Progenitor cell of endocrine pancreas (in vitro differentiated cells): Measurements from ENCODE around the gene NTHL1. TPM values are rescaled to one million over a fixed set of nuclear protein-coding genes. Genes with fewer than 3 reads are reported as not detected.
A peak's percentile ranks its signal among the peaks of the same experiment; 100 is the strongest.

Source experiments
- DNase-seq: peaks from one replicate; pipeline ENCODE4 v3.0.0; 2021; ENCODE audit warnings: low spot score; ENCODE audit not compliant: unreplicated experiment
- H3K27ac Mint-ChIP-seq: 2 replicates; pipeline ENCODE4 v1.8.0; 2021; ENCODE audit warnings: mild to moderate bottlenecking, moderate library complexity, mixed read lengths
- H3K27me3 Mint-ChIP-seq: 2 replicates; pipeline ENCODE4 v1.8.0; 2021; ENCODE audit warnings: mixed read lengths
- H3K36me3 Mint-ChIP-seq: 2 replicates; pipeline ENCODE4 v1.8.0; 2022; ENCODE audit warnings: mixed read lengths; ENCODE audit not compliant: insufficient read depth
- H3K4me1 Mint-ChIP-seq: 2 replicates; pipeline ENCODE4 v1.8.0; 2021; ENCODE audit warnings: low read depth, mixed read lengths
- H3K4me3 Mint-ChIP-seq: 2 replicates; pipeline ENCODE4 v1.8.0; 2021; ENCODE audit warnings: low read depth, mild to moderate bottlenecking, moderate library complexity, mixed read lengths
- H3K9me3 Mint-ChIP-seq: 2 replicates; pipeline ENCODE4 v1.8.0; 2021; ENCODE audit warnings: low read depth, mixed read lengths
- CTCF ChIP-seq: fragments of 200-600 bp; sonication (generic); IDR thresholded peaks from one replicate; pipeline ENCODE4 v1.5.0; 2021; ENCODE audit warnings: antibody characterized with exemption, mild to moderate bottlenecking; ENCODE audit not compliant: unreplicated experiment
- total RNA-seq: library from RNA; stranded (reverse); gene quantifications from 2 replicates; pipeline ENCODE4 v1.2.1, GENCODE V29; 2021

NTHL1 gene
- total RNA-seq, 1 donor from 2014 or later = 28.1 TPM

GRCh38 chr16:2028146-2028545, 19.5 kb downstream of the NTHL1 start:
- Mint-ChIP-seq H3K4me1 (peaks cover 1% of the 10 kb centered on the region), H3K27ac (no peak overlapping the region), H3K27me3 (peaks cover 21% of the 10 kb centered on the region), H3K4me3 (no peak overlapping the region), H3K9me3 (no peaks in the 10 kb centered on the region), H3K36me3 (no peaks in the 10 kb centered on the region)
- no peak for TF ChIP-seq CTCF
- DNase-seq = no peak

GRCh38 chr16:2027024-2028010, 20.3 kb downstream of the NTHL1 start:
- peaks cover 25% of the 10 kb centered on the region for H3K27me3 Mint-ChIP-seq
- no peak for TF ChIP-seq CTCF
- H3K27ac Mint-ChIP-seq = no peak overlapping the region
- no peaks in the 10 kb centered on the region for H3K9me3 Mint-ChIP-seq
- peaks cover 5% of the 10 kb centered on the region for H3K4me1 Mint-ChIP-seq
- DNase-seq = no peak
- no peaks in the 10 kb centered on the region for H3K36me3 Mint-ChIP-seq
- peak overlapping the region; percentile 68 for H3K4me3 Mint-ChIP-seq

GRCh38 chr16:2026461-2027023, 21.1 kb downstream of the NTHL1 start, which contains the start of gene NHERF2:
NHERF2 (plus strand) TSS chr16:2026902; CDS start chr16:2027006, 104 bp downstream.
- H3K27me3 Mint-ChIP-seq = peaks cover 28% of the 10 kb centered on the region
- DNase-seq = no peak
- TF ChIP-seq CTCF = no peak
- no peak within 1 kb of the TSS for H3K27ac Mint-ChIP-seq
- H3K4me1 Mint-ChIP-seq = peaks cover 5% of the 10 kb centered on the region
- H3K4me3 Mint-ChIP-seq = peak within 1 kb of the TSS; percentile 68
- H3K9me3 Mint-ChIP-seq = no peaks in the 10 kb centered on the region
- H3K36me3 Mint-ChIP-seq = no peaks in the 10 kb centered on the region

- H3K4me1 Mint-ChIP-seq = peaks cover 5% of the 10 kb centered on the region
- no peak for TF ChIP-seq CTCF
- peaks cover 30% of the 10 kb centered on the region for H3K27me3 Mint-ChIP-seq
- DNase-seq = no peak
- no peak overlapping the region for H3K27ac Mint-ChIP-seq
- no peaks in the 10 kb centered on the region for H3K36me3 Mint-ChIP-seq
- peak overlapping the region; percentile 50 for H3K4me3 Mint-ChIP-seq
- H3K9me3 Mint-ChIP-seq = no peaks in the 10 kb centered on the region
Measured at GRCh38 chr16:2025878-2026460, 21.7 kb downstream of the NTHL1 start.

- H3K4me3 Mint-ChIP-seq = no peak overlapping the region
- DNase-seq = no peak
- no peak overlapping the region for H3K27ac Mint-ChIP-seq
- H3K27me3 Mint-ChIP-seq = peaks cover 34% of the 10 kb centered on the region
- H3K4me1 Mint-ChIP-seq = peaks cover 5% of the 10 kb centered on the region
- no peaks in the 10 kb centered on the region for H3K36me3 Mint-ChIP-seq
- H3K9me3 Mint-ChIP-seq = no peaks in the 10 kb centered on the region
- no peak for TF ChIP-seq CTCF
Measured at GRCh38 chr16:2025251-2025650, 22.4 kb downstream of the NTHL1 start.
